ENCODE results near the gene VAMP7. TPM values are rescaled to one million over a fixed set of nuclear protein-coding genes. Genes with fewer than 3 reads are reported as not detected.
"Not testable (repeated sequence)": the region's sequence is repeated elsewhere in the genome, so short reads cannot be mapped to it uniquely, and the experiment has no call there.

Gene VAMP7
- polyA plus RNA-seq, 4 donors = 26.8 to 37.3 (median 32.4) TPM

DNA sequence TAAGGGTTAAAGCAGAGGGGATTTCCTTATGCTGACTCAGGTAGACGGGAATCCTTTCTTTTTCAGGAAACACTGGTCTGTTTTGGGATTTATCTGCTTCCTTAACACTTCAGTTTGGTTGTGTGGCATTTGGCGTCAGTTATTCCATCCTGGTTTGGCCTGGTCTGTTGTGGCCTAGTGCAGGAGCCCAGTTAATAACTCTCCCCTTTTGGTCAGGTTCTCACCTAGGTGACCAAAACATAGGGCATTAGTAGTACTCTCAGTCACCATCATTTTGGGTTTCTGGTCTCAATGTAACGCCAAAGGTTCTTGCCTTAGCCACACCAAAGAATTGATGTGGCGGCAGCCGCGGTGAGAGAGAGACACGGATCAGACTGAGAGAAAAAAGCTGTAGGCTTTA is 76.7 kb downstream of the VAMP7 start:
- Histone ChIP-seq H3K4me3 (ENCODE audit: low read depth in 1 of 3, low read length in 3 of 3) (no peak overlapping the region), H3K27ac (ENCODE audit: low read depth in 1 of 3, low read length in 2 of 3) (no peak overlapping the region), H3K27me3 (ENCODE audit: control insufficient read depth in 3 of 3, insufficient read depth in 3 of 3, low read length in 3 of 3) (no peaks in the 10 kb centered on the region), H3K9me3 (ENCODE audit: control insufficient read depth in 2 of 2, insufficient read depth in 1 of 2, low read depth in 1 of 2, low read length in 1 of 2) (peaks cover 0 to 5% of the 10 kb centered on the region in 2 donors), H3K4me1 (ENCODE audit: control insufficient read depth in 3 of 3, insufficient read depth in 2 of 3, low read depth in 1 of 3, low read length in 2 of 3) (no peaks in the 10 kb centered on the region), H3K36me3 (ENCODE audit: control insufficient read depth in 3 of 3, insufficient read depth in 2 of 3, low read depth in 1 of 3, low read length in 3 of 3) (no peaks in the 10 kb centered on the region)
- no peak for FAIRE-seq
- 67 to 69% (median 69%) methylated on average over 6 to 7 of the region's 7 CpGs for WGBS, 3 donors
- no peak for DNase-seq

DNA sequence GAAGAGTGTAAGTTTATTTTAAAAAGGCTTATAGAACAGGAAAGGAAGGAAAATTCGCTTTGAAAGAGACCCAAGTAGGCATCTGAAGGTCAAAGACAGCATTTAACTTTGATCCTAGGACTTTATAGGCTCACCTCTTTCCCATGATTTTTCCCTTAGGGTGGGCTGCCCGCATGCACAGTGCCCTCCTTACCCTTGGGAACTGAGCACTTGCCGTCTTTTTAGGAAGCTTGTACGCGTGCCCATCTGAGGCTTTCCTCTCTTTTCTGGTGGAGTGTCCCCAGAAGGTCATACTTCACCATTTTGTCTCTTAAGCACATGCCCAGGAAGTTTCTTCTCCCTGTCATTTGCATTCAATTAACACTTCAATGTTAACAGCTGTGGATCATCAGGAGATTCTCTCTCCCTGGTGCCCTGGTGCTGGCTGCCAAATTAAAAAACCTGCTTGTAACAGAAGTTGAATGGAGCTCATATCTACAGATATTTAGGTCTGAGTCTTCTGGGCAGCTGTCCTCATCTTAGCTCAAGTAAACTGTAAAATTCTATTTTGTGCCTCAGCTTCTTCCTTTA is 78.0 kb downstream of the VAMP7 start:
- no peaks in the 10 kb centered on the region for H3K27me3 ChIP-seq (ENCODE audit: control insufficient read depth in 3 of 3, insufficient read depth in 3 of 3, low read length in 3 of 3)
- 75 to 83% (median 76%) methylated on average over 5 of the region's 5 CpGs for WGBS, 3 donors
- FAIRE-seq (no peak), DNase-seq (no peak)
- no peak overlapping the region for H3K4me3 ChIP-seq (ENCODE audit: low read depth in 1 of 3, low read length in 3 of 3)
- no peaks in the 10 kb centered on the region for H3K4me1 ChIP-seq (ENCODE audit: control insufficient read depth in 3 of 3, insufficient read depth in 2 of 3, low read depth in 1 of 3, low read length in 2 of 3)
- H3K36me3 ChIP-seq (ENCODE audit: control insufficient read depth in 3 of 3, insufficient read depth in 2 of 3, low read depth in 1 of 3, low read length in 3 of 3) = no peaks in the 10 kb centered on the region
- peaks cover 0 to 14% of the 10 kb centered on the region in 2 donors for H3K9me3 ChIP-seq (ENCODE audit: control insufficient read depth in 2 of 2, insufficient read depth in 1 of 2, low read depth in 1 of 2, low read length in 1 of 2)
- H3K27ac ChIP-seq (ENCODE audit: low read depth in 1 of 3, low read length in 2 of 3) = no peak overlapping the region

GRCh38 chrX:155962906-155963305 is 81.8 kb downstream of the VAMP7 start:
- 18 to 41% (median 36%) methylated on average over 1 of the region's 1 CpG for WGBS, 3 donors
- Histone ChIP-seq H3K36me3 (ENCODE audit: control insufficient read depth in 3 of 3, insufficient read depth in 2 of 3, low read depth in 1 of 3, low read length in 3 of 3) (no peaks in the 10 kb centered on the region), H3K27ac (ENCODE audit: low read depth in 1 of 3, low read length in 2 of 3) (no peak overlapping the region), H3K9me3 (ENCODE audit: control insufficient read depth in 2 of 2, insufficient read depth in 1 of 2, low read depth in 1 of 2, low read length in 1 of 2) (peaks cover 0 to 9% of the 10 kb centered on the region in 2 donors), H3K27me3 (ENCODE audit: control insufficient read depth in 3 of 3, insufficient read depth in 3 of 3, low read length in 3 of 3) (no peaks in the 10 kb centered on the region), H3K4me3 (ENCODE audit: low read depth in 1 of 3, low read length in 3 of 3) (no peak overlapping the region), H3K4me1 (ENCODE audit: control insufficient read depth in 3 of 3, insufficient read depth in 2 of 3, low read depth in 1 of 3, low read length in 2 of 3) (no peaks in the 10 kb centered on the region)
- DNase-seq (peak; percentile 14 to 53), FAIRE-seq (no peak)

- Histone ChIP-seq H3K27me3 (ENCODE audit: control insufficient read depth in 3 of 3, insufficient read depth in 3 of 3, low read length in 3 of 3) (no peaks in the 10 kb centered on the region), H3K27ac (ENCODE audit: low read depth in 1 of 3, low read length in 2 of 3) (no peak overlapping the region), H3K4me1 (ENCODE audit: control insufficient read depth in 3 of 3, insufficient read depth in 2 of 3, low read depth in 1 of 3, low read length in 2 of 3) (no peaks in the 10 kb centered on the region), H3K36me3 (ENCODE audit: control insufficient read depth in 3 of 3, insufficient read depth in 2 of 3, low read depth in 1 of 3, low read length in 3 of 3) (no peaks in the 10 kb centered on the region), H3K9me3 (ENCODE audit: control insufficient read depth in 2 of 2, insufficient read depth in 1 of 2, low read depth in 1 of 2, low read length in 1 of 2) (peaks cover 0 to 18% of the 10 kb centered on the region in 2 donors), H3K4me3 (ENCODE audit: low read depth in 1 of 3, low read length in 3 of 3) (no peak overlapping the region)
- WGBS, 3 donors = 42 to 48% (median 46%) methylated on average over 8 of the region's 8 CpGs
- FAIRE-seq = no peak
- DNase-seq = peak; percentile 2 to 37
These were observed 85.7 kb downstream of the VAMP7 start for GRCh38 chrX:155966876-155967275.

DNA sequence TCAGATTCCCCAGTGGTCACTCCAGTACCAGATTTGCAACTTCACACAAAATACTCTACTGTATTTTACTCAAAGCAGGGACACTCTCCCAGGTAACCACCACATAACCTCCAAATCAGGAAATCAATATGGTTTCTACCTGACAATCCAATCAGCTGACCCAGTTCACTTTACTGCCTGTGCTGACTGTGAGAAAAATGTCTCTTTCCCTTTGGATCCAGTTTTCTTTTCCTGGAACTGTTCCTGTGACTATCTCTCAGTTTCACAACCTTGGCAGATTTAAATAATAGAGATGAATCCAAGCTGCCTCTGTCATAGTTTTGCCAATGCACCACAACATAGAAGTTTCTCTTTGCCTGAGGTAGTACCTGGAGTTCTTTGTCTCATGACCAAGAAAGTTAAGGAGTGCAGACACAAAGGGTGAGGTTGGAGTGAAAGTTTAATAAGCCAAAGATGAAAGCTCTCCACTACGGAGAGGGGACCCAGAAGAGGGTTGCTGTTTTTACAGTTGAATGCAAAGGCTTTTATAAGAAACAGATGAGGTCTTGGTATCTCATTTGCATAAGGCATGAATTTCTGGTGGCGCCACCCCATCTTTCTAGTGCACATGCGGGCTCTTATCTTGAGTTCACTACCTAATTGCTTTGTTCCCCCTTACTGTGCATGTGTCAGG is 86.6 kb downstream of the VAMP7 start:
- Histone ChIP-seq H3K27ac (ENCODE audit: low read depth in 1 of 3, low read length in 2 of 3) (no peak overlapping the region), H3K27me3 (ENCODE audit: control insufficient read depth in 3 of 3, insufficient read depth in 3 of 3, low read length in 3 of 3) (no peaks in the 10 kb centered on the region), H3K4me1 (ENCODE audit: control insufficient read depth in 3 of 3, insufficient read depth in 2 of 3, low read depth in 1 of 3, low read length in 2 of 3) (no peaks in the 10 kb centered on the region), H3K4me3 (ENCODE audit: low read depth in 1 of 3, low read length in 3 of 3) (no peak overlapping the region), H3K9me3 (ENCODE audit: control insufficient read depth in 2 of 2, insufficient read depth in 1 of 2, low read depth in 1 of 2, low read length in 1 of 2) (peaks cover 0 to 18% of the 10 kb centered on the region in 2 donors), H3K36me3 (ENCODE audit: control insufficient read depth in 3 of 3, insufficient read depth in 2 of 3, low read depth in 1 of 3, low read length in 3 of 3) (no peaks in the 10 kb centered on the region)
- DNase-seq = no peak
- WGBS, 3 donors = 63 to 68% (median 66%) methylated on average over 3 of the region's 3 CpGs
- no peak for FAIRE-seq

DNA sequence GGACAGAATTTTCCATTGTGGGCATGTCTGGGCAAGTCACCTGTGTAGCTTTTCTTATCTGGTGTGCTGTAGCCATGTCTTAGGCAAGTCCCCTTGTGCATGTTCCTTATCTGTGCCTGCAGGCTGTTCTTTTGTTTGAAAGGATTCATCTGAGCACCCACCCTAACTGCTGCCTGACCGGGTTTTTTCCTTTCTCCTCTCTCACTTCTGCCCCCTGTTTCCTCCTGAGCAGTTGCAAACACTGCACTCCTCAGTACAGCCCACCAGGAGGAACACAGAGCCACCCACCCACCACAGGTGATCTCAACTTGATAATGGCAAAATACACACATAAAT is 87.1 kb downstream of the VAMP7 start:
- Histone ChIP-seq H3K27me3 (ENCODE audit: control insufficient read depth in 3 of 3, insufficient read depth in 3 of 3, low read length in 3 of 3) (no peaks in the 10 kb centered on the region), H3K4me1 (ENCODE audit: control insufficient read depth in 3 of 3, insufficient read depth in 2 of 3, low read depth in 1 of 3, low read length in 2 of 3) (no peaks in the 10 kb centered on the region), H3K36me3 (ENCODE audit: control insufficient read depth in 3 of 3, insufficient read depth in 2 of 3, low read depth in 1 of 3, low read length in 3 of 3) (no peaks in the 10 kb centered on the region), H3K9me3 (ENCODE audit: control insufficient read depth in 2 of 2, insufficient read depth in 1 of 2, low read depth in 1 of 2, low read length in 1 of 2) (peaks cover 0 to 13% of the 10 kb centered on the region in 2 donors), H3K27ac (ENCODE audit: low read depth in 1 of 3, low read length in 2 of 3) (no peak overlapping the region), H3K4me3 (ENCODE audit: low read depth in 1 of 3, low read length in 3 of 3) (no peak overlapping the region)
- FAIRE-seq (no peak), DNase-seq (no peak)
- WGBS, 3 donors = 17 to 56% (median 33%) methylated on average over 1 of the region's 1 CpG

DNA sequence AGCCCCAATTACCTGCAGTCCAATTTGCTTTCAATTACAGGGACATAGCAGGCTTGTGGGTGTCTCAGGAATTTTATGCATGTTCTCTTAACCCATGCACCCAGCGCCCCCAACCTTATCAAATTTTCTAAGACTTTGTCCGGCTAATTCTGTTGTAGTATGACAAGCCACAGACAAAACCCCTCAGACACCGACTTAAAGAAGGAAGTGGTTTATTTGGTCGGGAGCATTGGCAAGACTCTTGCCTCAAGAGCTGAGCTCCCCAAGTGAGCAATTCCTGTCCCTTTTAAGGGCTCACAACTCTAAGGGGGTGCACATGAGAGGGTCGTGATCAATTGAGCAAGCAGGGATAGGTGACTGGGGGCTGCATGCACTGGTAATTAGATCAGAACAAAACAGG is 87.6 kb downstream of the VAMP7 start:
- FAIRE-seq (no peak), DNase-seq (no peak)
- Histone ChIP-seq H3K4me1 (ENCODE audit: control insufficient read depth in 3 of 3, insufficient read depth in 2 of 3, low read depth in 1 of 3, low read length in 2 of 3) (no peaks in the 10 kb centered on the region), H3K4me3 (ENCODE audit: low read depth in 1 of 3, low read length in 3 of 3) (no peak overlapping the region), H3K36me3 (ENCODE audit: control insufficient read depth in 3 of 3, insufficient read depth in 2 of 3, low read depth in 1 of 3, low read length in 3 of 3) (no peaks in the 10 kb centered on the region), H3K27me3 (ENCODE audit: control insufficient read depth in 3 of 3, insufficient read depth in 3 of 3, low read length in 3 of 3) (no peaks in the 10 kb centered on the region), H3K9me3 (ENCODE audit: control insufficient read depth in 2 of 2, insufficient read depth in 1 of 2, low read depth in 1 of 2, low read length in 1 of 2) (peaks cover 0 to 9% of the 10 kb centered on the region in 2 donors), H3K27ac (ENCODE audit: low read depth in 1 of 3, low read length in 2 of 3) (no peak overlapping the region)
- WGBS, 3 donors = 38 to 45% (median 41%) methylated on average over 5 of the region's 5 CpGs

DNA sequence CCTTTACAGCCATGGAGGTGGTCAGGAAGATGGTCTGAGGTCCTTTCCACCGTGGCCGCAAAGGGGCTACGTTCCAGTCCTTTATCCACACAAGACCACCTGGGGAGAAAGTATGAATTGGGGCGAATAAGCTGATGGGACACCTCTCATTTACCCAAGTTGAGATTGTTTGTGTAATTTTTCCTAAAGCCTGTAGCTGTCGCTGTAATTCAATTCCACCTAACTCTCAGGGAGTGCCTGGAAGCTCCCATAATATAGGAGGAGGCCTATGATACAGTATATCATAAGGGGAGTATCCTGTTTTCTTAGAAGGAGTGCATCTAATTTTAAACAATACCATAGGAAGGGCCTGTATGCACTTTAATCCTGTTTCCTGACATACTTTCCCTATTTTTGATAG is 90.5 kb downstream of the VAMP7 start:
- not testable (repeated sequence) for H3K4me1 ChIP-seq (ENCODE audit: control insufficient read depth in 3 of 3, insufficient read depth in 2 of 3, low read depth in 1 of 3, low read length in 2 of 3); H3K4me3 ChIP-seq (ENCODE audit: low read depth in 1 of 3, low read length in 3 of 3); H3K27ac ChIP-seq (ENCODE audit: low read depth in 1 of 3, low read length in 2 of 3); H3K36me3 ChIP-seq (ENCODE audit: control insufficient read depth in 3 of 3, insufficient read depth in 2 of 3, low read depth in 1 of 3, low read length in 3 of 3); H3K9me3 ChIP-seq (ENCODE audit: control insufficient read depth in 2 of 2, insufficient read depth in 1 of 2, low read depth in 1 of 2, low read length in 1 of 2); H3K27me3 ChIP-seq (ENCODE audit: control insufficient read depth in 3 of 3, insufficient read depth in 3 of 3, low read length in 3 of 3); FAIRE-seq
- WGBS, 3 donors = 60 to 69% (median 63%) methylated on average over 5 of the region's 5 CpGs
- DNase-seq = peak in 1 of 2 donors; percentile 16

DNA sequence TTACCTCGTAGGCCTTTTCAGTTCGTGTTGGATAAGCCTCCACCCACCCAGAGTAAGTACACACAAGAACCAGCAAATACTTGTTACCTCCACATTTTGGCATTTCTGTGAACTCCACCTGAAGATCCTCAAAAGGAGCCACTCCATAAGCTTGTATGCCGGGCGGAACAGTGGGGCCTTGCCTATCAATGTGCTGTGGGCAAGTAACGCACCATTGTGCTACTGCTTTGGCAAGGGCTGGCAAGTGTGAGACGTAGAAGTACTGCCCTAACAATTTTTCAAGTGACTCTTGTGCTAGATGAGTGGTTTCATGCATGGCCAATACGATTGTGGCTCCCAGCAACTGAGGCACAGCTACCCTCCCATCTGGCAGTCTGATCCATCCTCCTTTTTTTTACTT is 91.1 kb downstream of the VAMP7 start:
- FAIRE-seq = not testable (repeated sequence)

More for the DNA sequence above, 91.1 kb downstream of the VAMP7 start:
- WGBS, 3 donors = 71 to 85% (median 76%) methylated on average over 7 of the region's 7 CpGs
- not testable (repeated sequence) for H3K27me3 ChIP-seq (ENCODE audit: control insufficient read depth in 3 of 3, insufficient read depth in 3 of 3, low read length in 3 of 3); H3K4me1 ChIP-seq (ENCODE audit: control insufficient read depth in 3 of 3, insufficient read depth in 2 of 3, low read depth in 1 of 3, low read length in 2 of 3); H3K36me3 ChIP-seq (ENCODE audit: control insufficient read depth in 3 of 3, insufficient read depth in 2 of 3, low read depth in 1 of 3, low read length in 3 of 3); DNase-seq; H3K27ac ChIP-seq (ENCODE audit: low read depth in 1 of 3, low read length in 2 of 3); H3K9me3 ChIP-seq (ENCODE audit: control insufficient read depth in 2 of 2, insufficient read depth in 1 of 2, low read depth in 1 of 2, low read length in 1 of 2); H3K4me3 ChIP-seq (ENCODE audit: low read depth in 1 of 3, low read length in 3 of 3)

Measured in small intestine (tissue), 7 donors.